HG03354 (cell line): ENCODE results near the gene GALNT10.
A peak's percentile ranks its signal among the peaks of the same experiment; 100 is the strongest.

Experiments used
- ATAC-seq: cut with Tn5 transposase; IDR thresholded peaks from one replicate; pipeline ENCODE4 v1.9.1; 2021; ENCODE audit warnings: mild to moderate bottlenecking; ENCODE audit not compliant: unreplicated experiment, poor library complexity, severe bottlenecking

GALNT10 gene

GRCh38 chr5:154174091-154174490, 16.4 kb upstream of the GALNT10 start:
- ATAC-seq: no peak

GRCh38 chr5:154176181-154176580, 14.4 kb upstream of the GALNT10 start:
- ATAC-seq: no peak

DNA sequence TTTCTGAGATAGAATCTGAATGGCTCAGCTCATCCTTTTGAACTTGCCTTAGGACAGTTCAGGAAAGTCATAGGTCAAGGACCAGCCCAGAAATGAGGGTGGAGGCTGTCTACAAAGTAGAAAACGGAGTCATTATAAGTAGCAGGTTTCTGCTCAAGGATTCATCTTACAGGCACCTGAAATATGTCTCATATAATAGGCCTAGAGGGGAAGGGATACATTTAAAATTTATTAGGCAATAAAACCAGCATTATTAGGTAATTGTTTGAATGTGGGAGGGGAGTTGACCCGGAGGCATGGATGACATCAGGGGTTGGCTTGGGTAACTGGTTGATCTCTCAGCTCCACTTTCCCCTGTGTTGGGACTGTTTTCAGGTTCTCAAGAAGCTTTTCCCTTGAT, 11.9 kb upstream of the GALNT10 start:
- ATAC-seq: no peak

DNA sequence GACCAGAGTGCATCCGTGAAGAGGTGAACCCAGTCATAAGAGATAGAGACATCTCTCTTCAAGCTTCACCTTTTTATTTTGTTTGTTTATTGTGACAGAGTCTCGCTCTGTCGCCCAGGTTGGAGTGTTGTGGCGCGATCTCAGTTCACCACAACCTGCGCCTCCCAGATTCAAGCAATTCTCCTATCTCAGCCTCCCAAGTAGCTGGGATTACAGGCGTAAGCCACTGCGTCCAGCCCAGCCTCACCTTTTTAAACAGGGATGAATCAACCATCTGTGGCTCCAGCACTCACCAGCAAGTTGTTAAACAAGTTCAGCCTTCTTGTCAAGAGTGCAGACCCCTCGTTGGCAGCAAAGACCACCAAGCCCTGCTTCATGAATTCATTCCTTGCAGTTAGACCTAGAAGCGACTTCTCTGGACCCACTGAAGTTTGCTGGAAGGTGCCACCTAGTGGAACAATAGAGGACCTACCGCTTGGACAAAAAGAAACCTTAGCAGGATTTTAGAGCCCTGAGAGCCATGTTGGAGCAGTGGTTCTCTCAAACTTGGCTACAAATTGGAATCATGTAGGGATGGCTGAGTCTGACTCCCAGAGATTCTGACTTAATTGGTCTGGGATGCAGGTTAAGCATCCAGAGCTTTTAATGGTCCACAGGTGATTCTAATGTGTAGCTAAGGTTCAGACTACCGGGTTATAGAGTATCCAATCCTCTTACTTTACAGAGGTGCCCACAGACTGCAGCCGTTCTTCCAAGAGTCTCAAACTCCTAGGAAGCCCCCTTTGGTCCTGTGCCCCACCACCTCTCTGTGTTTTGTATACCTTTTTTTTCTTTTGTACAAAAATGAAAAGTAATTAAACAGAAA, 10.5 kb upstream of the GALNT10 start:
- ATAC-seq: peak; percentile 97

DNA sequence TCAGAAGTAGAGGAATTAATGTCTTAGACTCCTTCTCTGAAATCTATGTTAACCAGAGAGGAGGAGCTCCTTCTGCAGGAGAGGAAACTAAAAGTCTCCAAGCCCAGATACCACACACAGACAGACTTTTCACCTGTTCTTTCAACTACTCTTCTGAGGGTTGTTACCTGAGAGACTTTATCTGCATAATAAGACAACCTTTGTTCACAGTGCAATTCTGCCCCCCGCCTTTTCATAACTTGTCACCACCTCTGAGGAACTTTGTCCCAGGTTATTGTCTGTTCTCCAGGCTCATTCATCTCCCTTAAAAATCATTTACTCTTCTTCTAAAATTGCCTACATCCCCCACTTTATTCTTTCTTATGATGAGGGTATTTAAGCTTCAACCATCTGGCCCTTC, 9.4 kb upstream of the GALNT10 start:
- no peak for ATAC-seq

GRCh38 chr5:154189256-154189818, 1.2 kb upstream of the GALNT10 start:
- peak; percentile 4 for ATAC-seq

DNA sequence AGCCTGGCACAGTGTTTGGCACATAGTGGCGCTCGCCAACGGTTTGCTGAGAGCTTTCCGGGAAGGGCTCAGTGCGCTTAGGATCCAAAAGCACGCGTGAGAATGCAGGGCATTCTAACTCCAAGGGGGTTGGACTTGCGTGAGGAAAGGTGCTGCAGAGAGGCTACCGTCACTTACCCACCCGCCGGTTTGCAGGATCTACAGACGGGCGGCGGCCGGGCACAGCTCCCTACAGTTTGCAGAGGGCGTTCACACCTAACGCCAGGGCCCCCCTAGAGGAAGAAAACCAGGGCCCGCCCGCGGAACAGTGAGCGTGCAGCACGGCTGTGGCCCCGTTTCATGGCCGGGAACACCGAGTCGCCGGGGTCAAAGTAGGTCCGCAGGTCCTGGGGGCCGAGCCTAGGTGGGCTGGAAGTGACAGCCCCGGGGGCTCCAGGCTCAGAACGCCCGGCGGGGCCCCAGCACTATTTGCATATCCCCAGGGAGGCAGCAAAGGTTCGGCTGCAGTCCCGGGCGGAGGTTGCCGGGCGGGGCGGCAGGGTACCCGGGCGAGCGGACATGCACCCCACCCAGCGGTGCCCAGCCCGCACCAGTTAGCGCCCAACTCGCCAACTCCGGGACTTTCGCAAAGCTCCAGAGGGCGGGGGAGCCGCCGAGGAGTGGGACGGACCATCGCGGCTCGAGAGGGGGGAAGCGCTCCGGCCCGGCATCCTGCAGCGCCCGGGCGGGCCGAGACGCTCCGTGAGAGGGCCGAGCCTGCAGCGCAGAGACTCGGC, 526 bp upstream of the GALNT10 start:
- ATAC-seq: peak; percentile 85

DNA sequence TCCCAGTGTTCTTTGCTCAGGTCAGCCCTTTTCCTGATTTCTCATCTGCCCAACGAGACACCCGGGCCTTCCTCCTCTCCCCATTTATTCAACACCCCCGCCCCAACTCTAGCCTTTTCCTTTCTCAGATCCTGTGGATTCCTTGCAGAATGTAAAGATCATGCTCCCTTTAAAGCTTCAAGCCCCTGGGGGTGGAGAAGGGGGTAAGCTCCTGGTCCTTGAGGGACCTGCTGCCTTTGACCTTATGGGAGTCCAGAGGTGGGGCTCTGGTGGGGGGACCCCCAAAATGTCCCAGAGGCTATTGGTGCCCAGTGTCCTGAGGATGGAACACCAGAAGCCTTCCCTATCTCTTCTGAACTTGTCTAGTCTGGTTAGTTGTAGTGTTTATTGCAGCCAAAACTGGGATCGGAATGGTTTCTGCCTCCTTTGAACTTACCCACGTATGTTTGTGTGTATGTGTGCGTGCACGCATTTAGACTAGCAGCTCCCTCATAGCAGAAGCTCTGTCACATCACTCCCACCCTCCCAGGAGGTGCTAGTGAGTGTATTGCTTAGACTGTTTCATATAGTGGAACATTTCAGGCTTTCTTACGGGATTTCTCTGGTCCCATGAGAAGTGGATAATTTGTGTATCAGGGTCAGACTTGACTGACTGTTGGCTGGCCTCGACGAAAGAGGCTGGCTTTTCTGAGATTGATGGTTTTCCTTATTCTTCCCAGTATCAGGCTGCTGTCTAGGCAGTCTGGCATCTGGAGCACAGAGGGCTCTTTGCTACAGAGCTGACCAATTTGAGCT, 1.1 kb downstream of the GALNT10 start:
- no peak for ATAC-seq

DNA sequence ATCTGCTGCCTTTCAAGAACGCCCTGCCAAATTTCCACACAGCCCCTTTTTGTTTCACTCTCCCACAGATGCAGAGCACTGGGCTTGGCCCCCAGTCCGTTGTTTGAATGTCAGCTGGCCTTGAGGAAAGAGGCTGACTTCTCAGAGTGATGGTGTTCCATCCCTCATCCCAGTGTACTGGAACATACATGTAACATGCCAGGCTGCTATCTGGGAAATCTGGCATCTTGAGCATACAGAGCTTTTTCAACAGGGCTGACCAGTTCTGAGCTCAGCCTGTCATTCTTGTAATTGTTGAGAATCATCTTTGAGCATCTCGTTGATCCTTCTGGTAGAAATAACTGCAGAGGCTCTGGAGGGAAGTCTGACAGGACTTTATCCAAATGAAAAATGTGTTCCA, 2.8 kb downstream of the GALNT10 start:
- ATAC-seq: no peak

DNA sequence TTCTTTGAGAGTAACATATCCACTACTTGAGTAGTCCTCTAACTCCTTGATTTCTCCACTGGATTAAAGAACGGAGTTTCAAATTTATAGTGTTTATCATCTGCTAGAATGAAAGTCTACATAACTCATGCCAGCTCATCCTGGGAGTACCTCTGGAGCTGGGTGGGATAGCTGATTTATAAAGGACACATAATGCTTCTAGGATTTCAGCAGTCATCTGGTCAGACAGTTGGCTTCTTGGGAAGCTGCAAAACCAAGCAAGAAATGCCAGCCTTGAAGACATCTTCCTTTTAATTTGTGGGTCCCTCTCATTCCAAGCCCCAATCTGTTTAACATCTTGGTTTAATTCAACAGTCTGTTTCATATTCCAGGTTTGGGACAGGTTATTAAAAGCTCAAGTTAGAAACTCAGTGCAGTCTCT, 3.2 kb downstream of the GALNT10 start:
- no peak for ATAC-seq

DNA sequence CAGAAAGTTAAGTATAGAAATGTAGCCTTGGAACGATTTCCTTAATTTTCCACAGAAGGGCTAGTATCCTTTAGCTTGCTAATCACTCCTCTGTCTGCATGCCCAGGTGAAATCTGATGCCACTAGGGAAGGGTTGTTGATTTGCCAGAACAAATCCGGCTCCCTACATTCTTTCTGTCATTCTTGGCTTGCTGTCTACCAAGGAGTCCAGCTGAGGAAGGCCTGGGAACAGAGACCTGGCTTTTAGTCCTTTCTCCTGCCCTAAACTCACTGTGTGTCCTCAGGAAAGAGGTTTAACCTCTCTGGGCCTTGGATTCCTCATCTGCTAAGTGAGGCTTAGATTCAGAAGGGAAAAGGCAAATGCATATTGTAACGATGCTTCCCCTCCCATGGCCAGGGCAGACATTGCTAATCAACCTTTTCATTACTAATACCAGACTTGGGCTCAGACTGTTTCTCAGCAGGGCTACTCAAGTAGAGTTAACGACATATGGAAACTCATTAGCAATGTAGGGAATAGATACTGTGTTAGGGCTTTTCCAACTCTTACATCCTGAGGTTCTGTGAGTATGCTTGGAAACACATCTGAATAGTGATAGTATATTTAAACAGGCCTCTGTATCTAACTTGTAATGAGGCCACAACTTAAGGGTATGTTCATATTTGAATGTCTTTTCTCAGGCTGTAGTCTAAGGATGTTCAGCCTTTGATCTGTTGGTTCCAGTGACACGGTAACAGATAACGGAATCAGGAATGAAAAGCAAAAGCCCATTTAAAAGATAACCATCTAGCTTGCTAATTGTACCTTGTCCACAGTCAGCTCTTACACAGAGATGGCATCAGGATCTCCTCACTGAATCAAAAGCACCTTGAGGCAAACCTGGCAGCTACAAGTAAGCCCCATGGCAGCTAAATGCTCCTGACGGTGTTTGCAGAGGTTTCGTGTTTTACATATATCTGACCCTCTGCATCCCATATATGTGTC, 4.1 kb downstream of the GALNT10 start:
- ATAC-seq: no peak

GRCh38 chr5:154196281-154196680, 5.7 kb downstream of the GALNT10 start:
- ATAC-seq: no peak

DNA sequence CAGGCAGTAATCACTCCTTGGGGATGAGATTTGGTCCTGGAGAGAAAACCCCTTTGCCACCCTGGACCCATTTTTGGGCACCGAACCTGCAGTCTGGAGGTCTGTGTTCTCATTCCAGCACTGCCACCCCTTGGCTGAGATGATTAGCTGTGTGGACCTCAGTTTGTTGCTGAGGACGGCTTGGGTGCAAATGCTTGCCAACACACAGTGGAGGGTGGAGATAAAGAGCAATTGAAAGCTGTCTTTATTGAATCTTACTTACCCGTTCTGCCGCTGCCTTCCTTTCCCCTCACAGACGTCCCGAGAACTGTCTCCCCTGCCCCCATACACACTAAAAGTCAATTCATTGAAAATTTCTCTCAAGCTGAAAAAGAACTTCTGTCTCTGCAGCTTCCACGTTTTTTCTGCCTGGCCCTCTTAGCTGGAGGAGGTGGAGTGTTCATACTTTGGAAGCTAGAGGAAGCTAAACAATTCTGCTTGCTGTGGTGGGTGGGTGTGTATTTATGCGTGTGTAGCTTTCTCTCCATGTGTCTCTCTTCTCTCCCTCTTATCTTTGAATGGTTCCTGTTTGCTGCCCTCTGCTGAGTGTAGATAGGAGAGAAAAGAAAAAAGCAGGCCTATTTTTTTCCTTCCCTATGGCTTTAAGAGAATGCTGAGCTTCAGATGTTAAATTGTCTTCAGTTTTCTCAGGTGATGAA, 6.6 kb downstream of the GALNT10 start:
- ATAC-seq: peak; percentile 66

GRCh38 chr5:154197801-154198491, 7.4 kb downstream of the GALNT10 start:
- ATAC-seq: peak; percentile 4

DNA sequence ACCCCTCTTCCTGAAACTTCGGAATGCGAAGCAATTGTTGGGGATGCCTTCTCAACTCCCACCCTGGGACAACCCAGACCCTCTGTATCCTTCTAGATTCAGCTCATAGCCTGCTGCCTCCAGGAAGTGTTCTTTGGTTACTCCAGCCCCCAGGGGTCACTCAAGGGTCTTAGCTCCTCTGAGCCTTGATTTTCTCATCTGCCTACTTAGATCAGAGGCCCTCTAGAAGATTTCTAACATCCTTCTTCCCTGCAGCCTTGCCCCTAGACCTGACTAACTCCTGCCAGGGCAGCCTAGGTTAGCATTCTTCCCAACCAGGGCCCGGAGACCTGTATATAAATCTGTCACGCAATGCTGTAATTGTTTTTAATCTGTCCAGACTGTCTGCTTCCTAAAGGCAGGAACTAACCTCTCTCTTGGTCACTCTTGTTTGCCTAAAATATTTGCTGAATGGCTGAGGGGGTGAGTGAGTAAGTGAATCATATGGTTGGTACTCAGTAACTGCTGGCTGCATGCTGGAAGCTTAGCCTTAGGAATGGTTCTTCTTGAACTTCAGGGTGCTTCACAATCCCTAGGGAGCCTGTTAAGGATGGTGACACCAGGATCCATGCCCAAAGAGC, 8.2 kb downstream of the GALNT10 start:
- no peak for ATAC-seq

GRCh38 chr5:154199263-154199662, 8.7 kb downstream of the GALNT10 start:
- ATAC-seq: no peak

DNA sequence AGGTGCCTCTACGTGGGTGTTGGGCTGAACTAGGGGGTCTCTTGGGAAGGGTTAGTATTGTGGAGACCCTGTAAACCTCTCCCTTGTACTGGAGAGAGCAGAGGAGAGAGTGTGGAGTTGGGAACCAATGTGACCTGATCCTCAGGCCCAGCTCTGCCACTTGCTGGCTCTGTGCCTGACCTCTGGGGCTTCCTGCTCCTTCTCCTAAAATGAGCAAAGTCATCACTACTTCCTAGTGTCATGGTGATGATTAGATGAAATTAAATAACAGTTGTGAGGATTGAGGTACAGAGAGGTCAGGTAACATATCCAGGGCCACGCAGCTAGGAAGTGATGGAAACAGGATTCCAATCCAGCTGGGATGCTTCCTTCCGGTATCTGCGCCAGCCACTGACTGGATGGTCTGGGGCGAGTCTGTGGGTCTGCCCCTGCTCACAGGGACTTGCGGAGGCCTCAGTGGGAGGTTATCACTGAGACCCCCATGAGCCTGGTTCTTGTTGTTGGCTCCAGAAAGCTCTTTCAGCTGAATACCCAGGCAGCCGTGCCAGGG, 9.2 kb downstream of the GALNT10 start:
- no peak for ATAC-seq
